HepG2 (cell line): Measurements from ENCODE around the gene PIM1. TPM values are rescaled to one million over a fixed set of nuclear protein-coding genes. Genes with fewer than 3 reads are reported as not detected.

ENCODE experiments used
- CAMTA2 ChIP-seq: sonication (generic); formaldehyde crosslinking; IDR thresholded peaks from 2 replicates; pipeline ENCODE4 v1.4.0; 2020; ENCODE audit warnings: mild to moderate bottlenecking, missing genetic modification reagents, borderline replicate concordance
- EHMT2 ChIP-seq: fragments of 200-600 bp; sonication (generic); IDR thresholded peaks from 2 replicates; pipeline ENCODE4 v1.7.0; 2017; ENCODE audit warnings: antibody characterized with exemption, low read depth, low read length, borderline replicate concordance
- JARID2 ChIP-seq: sonication (generic); formaldehyde crosslinking; IDR thresholded peaks from 2 replicates; pipeline ENCODE4 v1.8.1; 2023; ENCODE audit warnings: missing genetic modification reagents, inconsistent platforms; ENCODE audit not compliant: insufficient replicate concordance
- MAFK ChIP-seq, 2 experiments: IDR thresholded peaks in 1 of 2; conservative IDR thresholded peaks in 1 of 2; 2 replicates each; pipeline ENCODE4 v1.6.1; 2011; ENCODE audit warnings: improper control_type of control experiment in 2 of 2, low read length in 2 of 2
- MTA1 ChIP-seq: sonication (generic); formaldehyde crosslinking; IDR thresholded peaks from 2 replicates; pipeline ENCODE4 v1.4.0; 2020; ENCODE audit warnings: missing genetic modification reagents, mild to moderate bottlenecking, borderline replicate concordance
- NFKB2 ChIP-seq: sonication (generic); formaldehyde crosslinking; IDR thresholded peaks from 2 replicates; pipeline ENCODE4 v1.4.0; 2020; ENCODE audit warnings: missing genetic modification reagents, borderline replicate concordance
- PHF21A ChIP-seq: sonication (generic); formaldehyde crosslinking; IDR thresholded peaks from 2 replicates; pipeline ENCODE4 v1.5.0; 2020; ENCODE audit warnings: mild to moderate bottlenecking, missing genetic modification reagents
- POLR2A ChIP-seq, 2 experiments: IDR thresholded peaks; 2 replicates each; pipeline ENCODE4 v1.6.1; 2011; ENCODE audit warnings: low read depth in 2 of 2, low read length in 2 of 2, mild to moderate bottlenecking in 1 of 2, moderate library complexity in 1 of 2; ENCODE audit not compliant: insufficient read depth in 1 of 2
- SNAPC2 ChIP-seq: sonication (generic); formaldehyde crosslinking; IDR thresholded peaks from 2 replicates; pipeline ENCODE4 v1.8.1; 2022; ENCODE audit warnings: mild to moderate bottlenecking, missing genetic modification reagents
- SOX13 ChIP-seq, 3 experiments: fragments of 450-650 bp in 1 of 3; sonication (generic) in 1 of 3; formaldehyde crosslinking in 1 of 3; IDR thresholded peaks in 2 of 3; conservative IDR thresholded peaks in 1 of 3; 2 replicates each; pipeline versions ENCODE4 v1.5.0 to v1.6.1; 2016 to 2020; ENCODE audit warnings: antibody characterized with exemption in 1 of 3, mild to moderate bottlenecking in 1 of 3, missing compliant biosample characterization in 1 of 3, missing genetic modification reagents in 1 of 3, moderate library complexity in 1 of 3
- SPEN ChIP-seq: sonication (generic); formaldehyde crosslinking; IDR thresholded peaks from 2 replicates; pipeline ENCODE4 v1.5.1; 2020; ENCODE audit warnings: low read depth, mild to moderate bottlenecking, missing genetic modification reagents
- UBTF ChIP-seq: sonication (generic); formaldehyde crosslinking; IDR thresholded peaks from 2 replicates; pipeline ENCODE4 v1.4.0; 2020; ENCODE audit warnings: mild to moderate bottlenecking, missing genetic modification reagents
- YEATS2 ChIP-seq: sonication (generic); formaldehyde crosslinking; IDR thresholded peaks from 2 replicates; pipeline ENCODE4 v1.4.0; 2020; ENCODE audit warnings: missing genetic modification reagents, borderline replicate concordance
- ZNF235 ChIP-seq: sonication (generic); formaldehyde crosslinking; IDR thresholded peaks from 2 replicates; pipeline ENCODE4 v1.8.1; 2023; ENCODE audit warnings: mild to moderate bottlenecking, missing genetic modification reagents, borderline replicate concordance
- ZSCAN5A ChIP-seq: sonication (generic); formaldehyde crosslinking; IDR thresholded peaks from 2 replicates; pipeline ENCODE4 v1.8.0; 2022; ENCODE audit warnings: mild to moderate bottlenecking, missing genetic modification reagents, borderline replicate concordance
- polyA plus RNA-seq, 8 experiments: library from polyadenylated mRNA; depleted of rRNA in 3 of 8; stranded (reverse) in 7 of 8; unstranded in 1 of 8; fragments of >200 nt; fragmentation: Illumina TruSeq in 4 of 8; extraction: Trizol in 4 of 8; gene quantifications; 2 replicates each; pipeline versions ENCODE4 v1.2.1 to v1.2.3, GENCODE V29; 2011 to 2016; ENCODE audit warnings: low read depth in 4 of 8, missing spikeins in 1 of 8, mixed read lengths in 1 of 8; ENCODE audit not compliant: insufficient read depth in 1 of 8
- total RNA-seq, 5 experiments: library from RNA; depleted of rRNA; stranded (reverse); fragments of >200 nt; fragmentation: Illumina TruSeq; extraction: Trizol; gene quantifications; 2 replicates each; pipeline ENCODE4 v1.2.3, GENCODE V29; 2016; ENCODE audit warnings: low read depth in 1 of 5
- TF ChIP-seq, protein P1 (sequence below): sonication (generic); formaldehyde crosslinking; IDR thresholded peaks from 2 replicates; pipeline ENCODE4 v1.8.0; 2022; ENCODE audit warnings: mild to moderate bottlenecking, missing genetic modification reagents
- TF ChIP-seq, protein P2 (sequence below): sonication (generic); formaldehyde crosslinking; IDR thresholded peaks from 2 replicates; pipeline ENCODE4 v1.5.0; 2020; ENCODE audit warnings: missing genetic modification reagents
- TF ChIP-seq, protein P3 (sequence below): sonication (generic); formaldehyde crosslinking; IDR thresholded peaks from 2 replicates; pipeline ENCODE4 v1.4.0; 2020; ENCODE audit warnings: missing genetic modification reagents

PIM1 gene
- total and polyA plus RNA-seq, 2 of the 13 experiments (the other 11 are each of a cell fraction or from before 2014, with no cell fraction given): 29.4 to 117 TPM

DNA sequence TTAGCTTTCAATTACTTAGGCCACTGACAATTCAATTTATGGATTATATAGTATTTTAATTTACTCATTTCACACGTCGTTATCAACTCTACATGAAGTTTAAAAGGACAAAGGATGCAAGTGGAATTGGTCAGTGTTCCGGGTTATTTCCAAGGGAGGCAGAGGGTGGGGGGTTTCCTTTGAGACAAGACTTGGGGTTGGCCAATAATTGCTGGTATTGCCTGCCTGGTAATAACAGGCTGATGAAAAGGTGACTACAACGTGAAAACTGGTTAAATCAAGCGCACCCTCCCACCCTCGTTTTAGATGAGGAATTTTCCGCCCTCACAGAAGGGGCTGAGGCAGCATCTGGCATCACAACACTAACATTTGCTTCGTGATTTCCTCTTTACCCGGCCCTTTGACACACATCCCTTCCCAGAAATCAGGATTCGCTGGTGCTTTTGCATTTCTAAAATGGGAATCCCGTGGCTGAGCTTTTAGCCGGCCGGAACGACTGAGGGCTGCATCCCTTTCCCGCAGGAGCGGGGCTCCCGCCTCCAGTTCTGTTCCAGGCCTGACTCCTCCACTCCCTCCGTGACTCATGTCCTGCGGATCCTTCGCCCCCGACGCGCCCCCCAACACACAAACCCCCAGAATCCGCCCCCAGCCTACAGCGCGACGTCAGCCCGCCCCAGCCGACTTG, 999 bp upstream of the PIM1 start (continued):
- peak; percentile 58 for TF ChIP-seq UBTF
- no peak for TF ChIP-seq SNAPC2 (CRISPR knock-in tag)
- TF ChIP-seq, protein P1, sequence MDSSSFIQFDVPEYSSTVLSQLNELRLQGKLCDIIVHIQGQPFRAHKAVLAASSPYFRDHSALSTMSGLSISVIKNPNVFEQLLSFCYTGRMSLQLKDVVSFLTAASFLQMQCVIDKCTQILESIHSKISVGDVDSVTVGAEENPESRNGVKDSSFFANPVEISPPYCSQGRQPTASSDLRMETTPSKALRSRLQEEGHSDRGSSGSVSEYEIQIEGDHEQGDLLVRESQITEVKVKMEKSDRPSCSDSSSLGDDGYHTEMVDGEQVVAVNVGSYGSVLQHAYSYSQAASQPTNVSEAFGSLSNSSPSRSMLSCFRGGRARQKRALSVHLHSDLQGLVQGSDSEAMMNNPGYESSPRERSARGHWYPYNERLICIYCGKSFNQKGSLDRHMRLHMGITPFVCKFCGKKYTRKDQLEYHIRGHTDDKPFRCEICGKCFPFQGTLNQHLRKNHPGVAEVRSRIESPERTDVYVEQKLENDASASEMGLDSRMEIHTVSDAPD: no peak
- TF ChIP-seq, protein P2, sequence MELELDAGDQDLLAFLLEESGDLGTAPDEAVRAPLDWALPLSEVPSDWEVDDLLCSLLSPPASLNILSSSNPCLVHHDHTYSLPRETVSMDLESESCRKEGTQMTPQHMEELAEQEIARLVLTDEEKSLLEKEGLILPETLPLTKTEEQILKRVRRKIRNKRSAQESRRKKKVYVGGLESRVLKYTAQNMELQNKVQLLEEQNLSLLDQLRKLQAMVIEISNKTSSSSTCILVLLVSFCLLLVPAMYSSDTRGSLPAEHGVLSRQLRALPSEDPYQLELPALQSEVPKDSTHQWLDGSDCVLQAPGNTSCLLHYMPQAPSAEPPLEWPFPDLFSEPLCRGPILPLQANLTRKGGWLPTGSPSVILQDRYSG (CRISPR knock-in tag): 0 out of 2 replicates have a peak, but pooled peaks have one; percentile 23
- TF ChIP-seq ZNF235 (CRISPR knock-in tag): peak; percentile 87; the same call in 1 of the 2 replicates
- TF ChIP-seq YEATS2: no peak
- no peak for TF ChIP-seq JARID2
- no peak for TF ChIP-seq EHMT2
- no peak for TF ChIP-seq ZSCAN5A (CRISPR knock-in tag)
- TF ChIP-seq, protein P3, sequence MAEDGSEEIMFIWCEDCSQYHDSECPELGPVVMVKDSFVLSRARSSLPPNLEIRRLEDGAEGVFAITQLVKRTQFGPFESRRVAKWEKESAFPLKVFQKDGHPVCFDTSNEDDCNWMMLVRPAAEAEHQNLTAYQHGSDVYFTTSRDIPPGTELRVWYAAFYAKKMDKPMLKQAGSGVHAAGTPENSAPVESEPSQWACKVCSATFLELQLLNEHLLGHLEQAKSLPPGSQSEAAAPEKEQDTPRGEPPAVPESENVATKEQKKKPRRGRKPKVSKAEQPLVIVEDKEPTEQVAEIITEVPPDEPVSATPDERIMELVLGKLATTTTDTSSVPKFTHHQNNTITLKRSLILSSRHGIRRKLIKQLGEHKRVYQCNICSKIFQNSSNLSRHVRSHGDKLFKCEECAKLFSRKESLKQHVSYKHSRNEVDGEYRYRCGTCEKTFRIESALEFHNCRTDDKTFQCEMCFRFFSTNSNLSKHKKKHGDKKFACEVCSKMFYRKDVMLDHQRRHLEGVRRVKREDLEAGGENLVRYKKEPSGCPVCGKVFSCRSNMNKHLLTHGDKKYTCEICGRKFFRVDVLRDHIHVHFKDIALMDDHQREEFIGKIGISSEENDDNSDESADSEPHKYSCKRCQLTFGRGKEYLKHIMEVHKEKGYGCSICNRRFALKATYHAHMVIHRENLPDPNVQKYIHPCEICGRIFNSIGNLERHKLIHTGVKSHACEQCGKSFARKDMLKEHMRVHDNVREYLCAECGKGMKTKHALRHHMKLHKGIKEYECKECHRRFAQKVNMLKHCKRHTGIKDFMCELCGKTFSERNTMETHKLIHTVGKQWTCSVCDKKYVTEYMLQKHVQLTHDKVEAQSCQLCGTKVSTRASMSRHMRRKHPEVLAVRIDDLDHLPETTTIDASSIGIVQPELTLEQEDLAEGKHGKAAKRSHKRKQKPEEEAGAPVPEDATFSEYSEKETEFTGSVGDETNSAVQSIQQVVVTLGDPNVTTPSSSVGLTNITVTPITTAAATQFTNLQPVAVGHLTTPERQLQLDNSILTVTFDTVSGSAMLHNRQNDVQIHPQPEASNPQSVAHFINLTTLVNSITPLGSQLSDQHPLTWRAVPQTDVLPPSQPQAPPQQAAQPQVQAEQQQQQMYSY (CRISPR knock-in tag): no peak
- TF ChIP-seq POLR2A (IDR thresholded peaks at IDR 0.05; ENCODE audit: insufficient read depth in 1 of 2, low read depth in 2 of 2, low read length in 2 of 2): no peak
- no peak for TF ChIP-seq MTA1 (CRISPR knock-in tag)
- no peak for TF ChIP-seq SPEN (CRISPR knock-in tag)
- TF ChIP-seq NFKB2: no peak
- TF ChIP-seq CAMTA2: no peak
- peak in 1 of 2 experiments; percentile 1; a peak in 1 of 4 replicates for TF ChIP-seq MAFK (conservative IDR thresholded peaks at IDR 0.05 in 1 of 2, IDR thresholded peaks at IDR 0.05 in 1 of 2; ENCODE audit: low read length in 2 of 2)
- no peak for TF ChIP-seq PHF21A (CRISPR knock-in tag)
- no peak for TF ChIP-seq SOX13 (IDR thresholded peaks at IDR 0.05)
- TF ChIP-seq SOX13 (CRISPR knock-in tag; conservative IDR thresholded peaks at IDR 0.05 in 1 of 2, IDR thresholded peaks at IDR 0.05 in 1 of 2): peak in 1 of 2 experiments; percentile 17; a peak in 1 of 4 replicates
